OCI-LY7 (cell line): Measurements from ENCODE around the gene TRPM3.

ENCODE experiments used
- EZH2phosphoT487 ChIP-seq: fragments of 200-600 bp; sonication (generic); IDR thresholded peaks from 2 replicates; pipeline ENCODE4 v1.6.1; 2018; ENCODE audit warnings: low read depth, borderline replicate concordance, mild to moderate bottlenecking, mixed run types, antibody characterized with exemption, low read length, moderate library complexity, mixed read lengths
- TF ChIP-seq, protein P1 (sequence below): fragments of 200-600 bp; sonication (generic); conservative IDR thresholded peaks from 2 replicates; pipeline ENCODE4 v1.5.1; 2014; ENCODE audit warnings: mild to moderate bottlenecking, antibody characterized with exemption, low read length, moderate library complexity, mixed read lengths

GRCh38 chr9:70573308-70573707, 548.1 kb downstream of the TRPM3 start:
- TF ChIP-seq, protein P1, sequence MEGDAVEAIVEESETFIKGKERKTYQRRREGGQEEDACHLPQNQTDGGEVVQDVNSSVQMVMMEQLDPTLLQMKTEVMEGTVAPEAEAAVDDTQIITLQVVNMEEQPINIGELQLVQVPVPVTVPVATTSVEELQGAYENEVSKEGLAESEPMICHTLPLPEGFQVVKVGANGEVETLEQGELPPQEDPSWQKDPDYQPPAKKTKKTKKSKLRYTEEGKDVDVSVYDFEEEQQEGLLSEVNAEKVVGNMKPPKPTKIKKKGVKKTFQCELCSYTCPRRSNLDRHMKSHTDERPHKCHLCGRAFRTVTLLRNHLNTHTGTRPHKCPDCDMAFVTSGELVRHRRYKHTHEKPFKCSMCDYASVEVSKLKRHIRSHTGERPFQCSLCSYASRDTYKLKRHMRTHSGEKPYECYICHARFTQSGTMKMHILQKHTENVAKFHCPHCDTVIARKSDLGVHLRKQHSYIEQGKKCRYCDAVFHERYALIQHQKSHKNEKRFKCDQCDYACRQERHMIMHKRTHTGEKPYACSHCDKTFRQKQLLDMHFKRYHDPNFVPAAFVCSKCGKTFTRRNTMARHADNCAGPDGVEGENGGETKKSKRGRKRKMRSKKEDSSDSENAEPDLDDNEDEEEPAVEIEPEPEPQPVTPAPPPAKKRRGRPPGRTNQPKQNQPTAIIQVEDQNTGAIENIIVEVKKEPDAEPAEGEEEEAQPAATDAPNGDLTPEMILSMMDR: no peak
- TF ChIP-seq EZH2phosphoT487: no peak
